Skeletal muscle satellite cell (primary cell): ENCODE data around the gene KRTAP10-1.
"Not testable (repeated sequence)": the region's sequence is repeated elsewhere in the genome, so short reads cannot be mapped to it uniquely, and the experiment has no call there.

Source experiments
- H3K27me3 ChIP-seq: 2 replicates; pipeline ENCODE4 v1.7.0; 2013; ENCODE audit warnings: low read length; ENCODE audit not compliant: control insufficient read depth, insufficient read depth
- H3K36me3 ChIP-seq: 2 replicates; pipeline ENCODE4 v1.7.0; 2013; ENCODE audit warnings: mild to moderate bottlenecking, control low read depth, low read length; ENCODE audit not compliant: insufficient read depth
- H3K4me1 ChIP-seq: 2 replicates; pipeline ENCODE4 v1.7.0; 2013; ENCODE audit warnings: low read length; ENCODE audit not compliant: control insufficient read depth, insufficient read depth
- H3K4me2 ChIP-seq: 2 replicates; pipeline ENCODE4 v1.7.0; 2013; ENCODE audit warnings: mild to moderate bottlenecking, low read length
- H3K4me3 ChIP-seq: 2 replicates; pipeline ENCODE4 v1.7.0; 2013; ENCODE audit warnings: low read length
- H3K9ac ChIP-seq: 2 replicates; pipeline ENCODE4 v1.7.0; 2013; ENCODE audit warnings: mild to moderate bottlenecking, low read depth, low read length, moderate library complexity
- H3K9me3 ChIP-seq: replicated peaks from 2 replicates; pipeline ENCODE4 v1.7.0; 2013; ENCODE audit warnings: mild to moderate bottlenecking, control low read depth, low read length

The KRTAP10-1 gene

DNA sequence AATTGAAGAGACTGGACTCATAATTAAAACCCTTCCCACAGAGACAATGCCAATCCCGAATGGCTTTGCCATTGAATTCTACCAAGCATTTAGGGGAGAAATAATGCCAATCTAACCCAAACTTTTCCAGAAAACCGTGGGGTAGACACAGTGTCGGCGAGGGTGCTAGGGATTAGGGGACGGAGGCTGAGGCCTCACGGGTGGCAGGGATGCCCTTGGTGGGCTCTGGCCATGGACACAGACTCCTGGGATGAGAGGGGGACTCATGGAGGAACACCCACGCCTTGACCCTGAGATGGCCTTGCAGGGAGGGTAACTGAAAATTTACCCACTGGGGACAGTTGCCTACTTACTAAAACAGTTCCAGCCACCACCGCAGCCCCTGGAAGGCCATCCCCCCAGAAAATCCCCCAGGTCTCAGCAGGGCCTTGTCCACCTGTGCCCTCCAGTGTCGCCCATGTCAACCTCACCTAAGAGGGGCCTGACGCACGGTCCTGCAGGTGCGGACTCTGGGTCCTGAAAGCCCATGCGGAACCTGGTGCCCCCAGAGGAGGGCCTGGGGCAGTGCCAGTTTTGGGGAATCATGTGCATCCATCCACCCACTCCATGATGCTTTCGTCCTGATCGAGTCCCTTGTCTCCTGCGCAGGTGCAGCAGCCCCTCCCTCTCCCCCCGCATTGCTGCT lies 38.5 kb upstream of the KRTAP10-1 start:
- Histone ChIP-seq H3K4me3 (no peak overlapping the region), H3K9ac (no peak overlapping the region), H3K9me3 (peaks cover 4% of the 10 kb centered on the region), H3K4me2 (no peak overlapping the region), H3K4me1 (no peaks in the 10 kb centered on the region), H3K27me3 (peaks cover 11% of the 10 kb centered on the region), H3K36me3 (no peaks in the 10 kb centered on the region)

GRCh38 chr21:44576025-44576420 lies 36.0 kb upstream of the KRTAP10-1 start:
- Histone ChIP-seq H3K9ac (no peak overlapping the region), H3K4me1 (no peaks in the 10 kb centered on the region), H3K36me3 (no peaks in the 10 kb centered on the region), H3K4me2 (no peak overlapping the region), H3K4me3 (no peak overlapping the region), H3K9me3 (peaks cover 3% of the 10 kb centered on the region), H3K27me3 (peaks cover 27% of the 10 kb centered on the region)

DNA sequence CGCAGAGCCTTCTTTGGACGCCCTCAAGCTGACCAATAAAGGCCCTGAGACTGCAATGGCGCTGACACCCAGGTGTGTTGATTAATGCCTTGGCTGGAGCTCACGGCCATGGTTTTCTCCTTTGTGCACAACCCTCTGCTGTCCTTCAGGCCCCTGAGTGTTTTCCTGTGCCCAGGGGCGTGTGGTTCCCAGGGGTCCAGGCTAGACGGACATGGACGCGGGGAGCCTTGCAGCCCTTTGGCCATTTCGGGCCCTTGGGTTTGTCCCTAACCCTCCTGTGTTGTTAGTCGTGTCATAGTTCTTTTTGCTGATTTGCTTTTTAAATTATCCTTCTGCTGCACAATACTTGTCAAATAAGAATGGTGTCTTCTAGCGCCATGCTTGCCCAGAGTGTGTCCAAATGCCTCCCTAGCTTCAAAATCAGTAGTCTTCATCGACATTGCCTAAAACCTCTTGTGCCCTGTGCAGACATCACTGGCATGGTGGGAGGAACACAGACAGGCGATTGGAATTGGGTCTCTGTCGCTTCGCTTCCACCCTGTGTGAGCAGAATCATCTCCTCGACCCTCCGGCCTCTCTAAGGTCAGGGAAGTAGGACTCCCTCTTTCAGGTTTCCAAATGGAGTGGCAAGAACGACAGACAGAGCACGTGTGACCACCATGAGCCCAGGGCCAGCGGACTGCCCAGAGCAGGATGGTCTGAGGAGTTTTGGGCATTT lies 35.5 kb upstream of the KRTAP10-1 start:
- no peak overlapping the region for H3K9ac ChIP-seq
- no peak overlapping the region for H3K4me2 ChIP-seq
- no peak overlapping the region for H3K4me3 ChIP-seq
- H3K9me3 ChIP-seq = peaks cover 3% of the 10 kb centered on the region
- H3K27me3 ChIP-seq = peaks cover 27% of the 10 kb centered on the region
- H3K4me1 ChIP-seq = no peaks in the 10 kb centered on the region
- no peaks in the 10 kb centered on the region for H3K36me3 ChIP-seq

DNA sequence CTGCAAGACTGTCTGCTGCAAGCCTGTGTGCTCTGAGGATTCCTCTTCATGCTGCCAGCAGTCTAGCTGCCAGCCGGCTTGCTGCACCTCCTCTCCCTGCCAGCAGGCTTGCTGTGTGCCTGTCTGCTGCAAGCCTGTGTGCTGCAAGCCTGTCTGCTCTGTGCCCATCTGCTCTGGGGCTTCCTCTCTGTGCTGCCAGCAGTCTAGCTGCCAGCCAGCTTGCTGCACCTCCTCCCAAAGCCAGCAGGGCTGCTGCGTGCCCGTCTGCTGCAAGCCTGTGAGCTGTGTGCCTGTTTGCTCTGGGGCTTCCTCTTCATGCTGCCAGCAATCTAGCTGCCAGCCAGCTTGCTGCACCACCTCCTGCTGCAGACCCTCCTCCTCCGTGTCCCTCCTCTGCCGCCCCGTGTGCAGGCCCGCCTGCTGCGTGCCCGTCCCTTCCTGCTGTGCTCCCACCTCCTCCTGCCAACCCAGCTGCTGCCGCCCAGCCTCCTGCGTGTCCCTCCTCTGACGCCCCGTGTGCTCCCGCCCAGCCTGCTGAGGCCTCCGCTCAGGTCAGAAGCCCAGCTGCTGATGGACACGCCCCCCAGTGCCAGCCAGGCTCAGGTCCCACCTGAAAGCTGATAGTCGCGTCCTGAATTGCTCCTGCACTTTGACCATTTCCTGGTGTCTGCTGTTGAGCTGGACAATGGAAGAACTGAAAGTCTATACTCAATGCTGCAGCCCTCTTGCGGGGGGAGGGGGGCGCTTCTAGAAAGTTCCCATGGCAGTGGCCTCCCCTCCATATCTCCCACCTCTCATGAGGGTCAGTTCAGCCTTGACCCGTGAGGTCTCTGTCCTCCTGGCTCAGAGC lies 34.7 kb upstream of the KRTAP10-1 start:
- Histone ChIP-seq H3K4me3 (no peak overlapping the region), H3K36me3 (no peaks in the 10 kb centered on the region), H3K27me3 (peaks cover 24% of the 10 kb centered on the region), H3K4me2 (no peak overlapping the region), H3K9ac (no peak overlapping the region), H3K4me1 (no peaks in the 10 kb centered on the region), H3K9me3 (peaks cover 3% of the 10 kb centered on the region)

DNA sequence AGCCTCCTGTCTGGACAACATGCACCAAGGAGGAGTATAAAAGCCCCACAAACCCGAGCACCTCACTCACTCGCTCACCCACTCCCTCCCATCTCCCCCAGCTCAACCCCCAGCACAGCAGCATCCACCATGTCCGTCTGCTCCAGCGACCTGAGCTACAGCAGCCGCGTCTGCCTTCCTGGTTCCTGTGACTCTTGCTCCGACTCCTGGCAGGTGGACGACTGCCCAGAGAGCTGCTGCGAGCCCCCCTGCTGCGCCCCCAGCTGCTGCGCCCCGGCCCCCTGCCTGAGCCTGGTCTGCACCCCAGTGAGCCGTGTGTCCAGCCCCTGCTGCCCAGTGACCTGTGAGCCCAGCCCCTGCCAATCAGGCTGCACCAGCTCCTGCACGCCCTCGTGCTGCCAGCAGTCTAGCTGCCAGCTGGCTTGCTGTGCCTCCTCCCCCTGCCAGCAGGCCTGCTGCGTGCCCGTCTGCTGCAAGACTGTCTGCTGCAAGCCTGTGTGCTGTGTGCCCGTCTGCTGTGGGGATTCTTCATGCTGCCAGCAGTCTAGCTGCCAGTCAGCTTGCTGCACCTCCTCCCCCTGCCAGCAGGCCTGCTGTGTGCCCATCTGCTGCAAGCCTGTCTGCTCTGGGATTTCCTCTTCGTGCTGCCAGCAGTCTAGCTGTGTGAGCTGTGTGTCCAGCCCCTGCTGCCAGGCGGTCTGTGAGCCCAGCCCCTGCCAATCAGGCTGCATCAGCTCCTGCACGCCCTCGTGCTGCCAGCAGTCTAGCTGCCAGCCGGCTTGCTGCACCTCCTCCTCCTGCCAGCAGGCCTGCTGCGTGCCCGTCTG lies 33.8 kb upstream of the KRTAP10-1 start, which contains the start of gene KRTAP10-4:
TSS of gene KRTAP10-4 (plus strand) at position 100 of the 827 bp plus-strand sequence. CDS start at position 130, 30 bp downstream.
- not testable (repeated sequence) for H3K9ac ChIP-seq, H3K36me3 ChIP-seq, H3K9me3 ChIP-seq, H3K4me2 ChIP-seq, H3K4me3 ChIP-seq, H3K4me1 ChIP-seq
- H3K27me3 ChIP-seq = peaks cover 24% of the 10 kb centered on the region

- Histone ChIP-seq H3K27me3 (peaks cover 24% of the 10 kb centered on the region), H3K4me2 (no peak overlapping the region), H3K4me1 (no peaks in the 10 kb centered on the region), H3K36me3 (no peaks in the 10 kb centered on the region), H3K4me3 (no peak overlapping the region), H3K9ac (no peak overlapping the region), H3K9me3 (peaks cover 3% of the 10 kb centered on the region)
These were observed 33.1 kb upstream of the KRTAP10-1 start for GRCh38 chr21:44572959-44573583.

- no peaks in the 10 kb centered on the region for H3K4me1 ChIP-seq
- peaks cover 28% of the 10 kb centered on the region for H3K27me3 ChIP-seq
- H3K36me3 ChIP-seq = no peaks in the 10 kb centered on the region
These were observed 32.1 kb upstream of the KRTAP10-1 start for GRCh38 chr21:44571844-44572782.

DNA sequence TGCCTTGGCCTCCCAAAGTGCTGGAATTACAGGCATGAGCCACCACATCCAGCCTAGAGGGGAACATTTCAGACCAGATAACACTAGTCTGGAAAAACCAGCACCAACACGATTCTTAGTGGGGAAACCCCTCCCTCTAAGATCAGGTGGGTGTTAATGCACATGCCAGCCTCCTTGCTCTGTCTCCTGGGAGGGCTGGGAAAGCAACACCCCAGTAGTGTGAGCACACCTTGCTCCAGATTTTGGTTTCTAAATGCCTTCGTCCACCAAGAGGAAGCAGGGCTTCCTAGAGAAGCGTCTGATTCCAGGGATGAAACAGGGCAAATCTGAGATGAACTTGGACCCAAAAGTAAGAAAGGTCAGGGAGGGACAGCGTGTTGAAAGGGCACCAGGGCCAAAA lies 31.3 kb upstream of the KRTAP10-1 start:
- H3K4me3 ChIP-seq = no peak overlapping the region
- H3K4me1 ChIP-seq = no peaks in the 10 kb centered on the region
- no peak overlapping the region for H3K4me2 ChIP-seq
- peaks cover 28% of the 10 kb centered on the region for H3K27me3 ChIP-seq
- H3K36me3 ChIP-seq = no peaks in the 10 kb centered on the region
- H3K9ac ChIP-seq = no peak overlapping the region
- H3K9me3 ChIP-seq = peaks cover 3% of the 10 kb centered on the region

More at GRCh38 chr21:44571844-44572782, 32.1 kb upstream of the KRTAP10-1 start:
- Histone ChIP-seq H3K4me3 (no peak overlapping the region), H3K9ac (no peak overlapping the region), H3K4me2 (no peak overlapping the region), H3K9me3 (peaks cover 3% of the 10 kb centered on the region)

GRCh38 chr21:44569861-44570517 lies 30.0 kb upstream of the KRTAP10-1 start:
- Histone ChIP-seq H3K4me2 (no peak overlapping the region), H3K9ac (no peak overlapping the region)

More at GRCh38 chr21:44569861-44570517, 30.0 kb upstream of the KRTAP10-1 start:
- Histone ChIP-seq H3K27me3 (peaks cover 25% of the 10 kb centered on the region), H3K4me3 (no peak overlapping the region), H3K9me3 (peaks cover 3% of the 10 kb centered on the region), H3K36me3 (no peaks in the 10 kb centered on the region), H3K4me1 (no peaks in the 10 kb centered on the region)
